Suprapubic skin (tissue), 4 donors: ENCODE data around the gene SFMBT1. TPM values are rescaled to one million over a fixed set of nuclear protein-coding genes. Genes with fewer than 3 reads are reported as not detected.

Experiments
- DNase-seq, 2 donors: peaks; one replicate each; pipeline ENCODE4 v3.0.0-alpha.2; 2019; ENCODE audit warnings: low spot score in 2 of 2
- H3K27ac ChIP-seq: fragments of 200-600 bp; sonication (generic); one replicate; pipeline ENCODE4 v1.5.1; 2019
- H3K27me3 ChIP-seq: fragments of 200-600 bp; sonication (generic); one replicate; pipeline ENCODE4 v1.5.1; 2019
- H3K36me3 ChIP-seq: fragments of 200-600 bp; sonication (generic); one replicate; pipeline ENCODE4 v1.5.1; 2019
- H3K4me1 ChIP-seq: fragments of 200-600 bp; sonication (generic); one replicate; pipeline ENCODE4 v1.5.1; 2019
- H3K4me3 ChIP-seq: fragments of 200-600 bp; sonication (generic); one replicate; pipeline ENCODE4 v1.5.1; 2019; ENCODE audit warnings: mild to moderate bottlenecking
- H3K9me3 ChIP-seq: fragments of 200-600 bp; sonication (generic); one replicate; pipeline ENCODE4 v1.5.1; 2019
- CTCF ChIP-seq, 2 donors: fragments of 200-600 bp in 1 of 2; fragments of 450-650 bp in 1 of 2; sonication (generic) in 1 of 2; IDR thresholded peaks; one replicate each; pipeline ENCODE4 v1.5.1; 2016 to 2019; ENCODE audit warnings: antibody characterized with exemption in 2 of 2, mild to moderate bottlenecking in 1 of 2, moderate library complexity in 1 of 2
- EP300 ChIP-seq: sonication (generic); formaldehyde crosslinking; IDR thresholded peaks from one replicate; pipeline ENCODE4 v1.6.1; 2017; ENCODE audit warnings: antibody characterized with exemption
- POLR2A ChIP-seq, 2 donors: fragments of 450-650 bp; IDR thresholded peaks; one replicate each; pipeline ENCODE4 v1.6.1; 2017; ENCODE audit warnings: antibody characterized with exemption in 2 of 2, mild to moderate bottlenecking in 2 of 2, moderate library complexity in 2 of 2
- POLR2AphosphoS5 ChIP-seq, 3 donors: sonication (generic); formaldehyde crosslinking; IDR thresholded peaks; one replicate each; pipeline ENCODE4 v1.6.1; 2017; ENCODE audit warnings: antibody characterized with exemption in 3 of 3
- WGBS: methylation state at CpG from one replicate; pipeline ENCODE4 v1.1.5; 2018; 5-methylcytosine and 5-hydroxymethylcytosine counted together
- total RNA-seq, 4 donors: library from RNA; depleted of rRNA; stranded (reverse); fragments of >200 nt; gene quantifications; one replicate each; pipeline ENCODE4 v1.1.0, GENCODE V29; 2016

SFMBT1 gene
- total RNA-seq, 4 donors from 2014 or later: 9.7 to 25.5 (median 13.1) TPM

GRCh38 chr3:52894756-52895155, 151.1 kb downstream of the SFMBT1 start:
- TF ChIP-seq EP300 (no peak), CTCF (IDR thresholded peaks at IDR 0.05) (no peak), POLR2A (IDR thresholded peaks at IDR 0.05) (no peak), POLR2AphosphoS5 (IDR thresholded peaks at IDR 0.05) (no peak)
- no peaks in the 10 kb centered on the region for H3K27me3 ChIP-seq
- no peak overlapping the region for H3K27ac ChIP-seq
- WGBS: 70% methylated on average over 10 of the region's 10 CpGs
- H3K4me3 ChIP-seq: no peak overlapping the region
- no peaks in the 10 kb centered on the region for H3K36me3 ChIP-seq
- H3K9me3 ChIP-seq: no peaks in the 10 kb centered on the region
- no peak for DNase-seq
- H3K4me1 ChIP-seq: peaks cover 66% of the 10 kb centered on the region

- TF ChIP-seq CTCF (IDR thresholded peaks at IDR 0.05): no peak
- no peak for TF ChIP-seq EP300
- no peak for TF ChIP-seq POLR2AphosphoS5 (IDR thresholded peaks at IDR 0.05)
- no peak for TF ChIP-seq POLR2A (IDR thresholded peaks at IDR 0.05)
- H3K4me1 ChIP-seq: peaks cover 66% of the 10 kb centered on the region
- H3K36me3 ChIP-seq: no peaks in the 10 kb centered on the region
- no peaks in the 10 kb centered on the region for H3K27me3 ChIP-seq
- H3K9me3 ChIP-seq: no peaks in the 10 kb centered on the region
- no peak for DNase-seq
- 40% methylated on average over 4 of the region's 4 CpGs for WGBS
- H3K27ac ChIP-seq: peak overlapping the region; percentile 61
- H3K4me3 ChIP-seq: no peak overlapping the region
Observed at GRCh38 chr3:52893723-52894122, 152.2 kb downstream of the SFMBT1 start.

- H3K27ac ChIP-seq: peak overlapping the region; percentile 61
- H3K4me1 ChIP-seq: peaks cover 62% of the 10 kb centered on the region
- no peaks in the 10 kb centered on the region for H3K36me3 ChIP-seq
- H3K27me3 ChIP-seq: no peaks in the 10 kb centered on the region
- DNase-seq: no peak
- H3K9me3 ChIP-seq: no peaks in the 10 kb centered on the region
- H3K4me3 ChIP-seq: peak overlapping the region; percentile 6
- TF ChIP-seq EP300 (no peak), CTCF (IDR thresholded peaks at IDR 0.05) (no peak), POLR2AphosphoS5 (IDR thresholded peaks at IDR 0.05) (no peak), POLR2A (IDR thresholded peaks at IDR 0.05) (no peak)
- WGBS: 62% methylated on average over 8 of the region's 8 CpGs
Observed at GRCh38 chr3:52892625-52893311, 153.1 kb downstream of the SFMBT1 start.

GRCh38 chr3:52892290-52892624, 153.6 kb downstream of the SFMBT1 start:
- 64% methylated on average over 5 of the region's 5 CpGs for WGBS
- H3K9me3 ChIP-seq: no peaks in the 10 kb centered on the region
- TF ChIP-seq POLR2A (IDR thresholded peaks at IDR 0.05) (no peak), CTCF (IDR thresholded peaks at IDR 0.05) (no peak), EP300 (no peak)
- H3K4me1 ChIP-seq: peaks cover 59% of the 10 kb centered on the region
- DNase-seq: no peak
- no peaks in the 10 kb centered on the region for H3K27me3 ChIP-seq
- H3K4me3 ChIP-seq: peak overlapping the region; percentile 6
- H3K36me3 ChIP-seq: no peaks in the 10 kb centered on the region
- H3K27ac ChIP-seq: peak overlapping the region; percentile 61

GRCh38 chr3:52891615-52892081, 154.2 kb downstream of the SFMBT1 start:
- DNase-seq: no peak
- Histone ChIP-seq H3K27me3 (no peaks in the 10 kb centered on the region), H3K4me3 (no peak overlapping the region), H3K9me3 (no peaks in the 10 kb centered on the region), H3K27ac (peak overlapping the region; percentile 61), H3K36me3 (no peaks in the 10 kb centered on the region), H3K4me1 (peaks cover 56% of the 10 kb centered on the region)
- 61% methylated on average over 2 of the region's 2 CpGs for WGBS
- TF ChIP-seq CTCF (IDR thresholded peaks at IDR 0.05) (no peak), POLR2AphosphoS5 (IDR thresholded peaks at IDR 0.05) (no peak), POLR2A (IDR thresholded peaks at IDR 0.05) (no peak), EP300 (no peak)
